HG03280 (cell line): ENCODE data around the gene GABRR2.
"Not testable (repeated sequence)": the region's sequence is repeated elsewhere in the genome, so short reads cannot be mapped to it uniquely, and the experiment has no call there.

Experiments used
- ATAC-seq: cut with Tn5 transposase; IDR thresholded peaks from one replicate; pipeline ENCODE4 v1.9.1; 2021; ENCODE audit warnings: mild to moderate bottlenecking, moderate library complexity; ENCODE audit not compliant: unreplicated experiment

GABRR2 gene

GRCh38 chr6:89264296-89264695 lies 50.8 kb downstream of the GABRR2 start:
- no peak for ATAC-seq

- no peak for ATAC-seq
Measured at GRCh38 chr6:89260832-89261231, 54.3 kb downstream of the GABRR2 start.

- no peak for ATAC-seq
Measured at GRCh38 chr6:89260310-89260709, 54.8 kb downstream of the GABRR2 start.

GRCh38 chr6:89258912-89259311 lies 56.2 kb downstream of the GABRR2 start:
- no peak for ATAC-seq

- ATAC-seq: no peak
Measured at GRCh38 chr6:89257781-89258180, 57.3 kb downstream of the GABRR2 start.

- ATAC-seq: no peak
Measured at GRCh38 chr6:89257346-89257745, 57.8 kb downstream of the GABRR2 start.

- ATAC-seq: no peak
Measured at GRCh38 chr6:89255417-89255816, 59.7 kb downstream of the GABRR2 start.

- no peak for ATAC-seq
Measured at GRCh38 chr6:89254569-89254968, 60.5 kb downstream of the GABRR2 start.

GRCh38 chr6:89252907-89253306 lies 62.2 kb downstream of the GABRR2 start:
- ATAC-seq: no peak

GRCh38 chr6:89251976-89252375 lies 63.1 kb downstream of the GABRR2 start:
- ATAC-seq: no peak

- no peak for ATAC-seq
Measured at GRCh38 chr6:89251170-89251569, 63.9 kb downstream of the GABRR2 start.

GRCh38 chr6:89250239-89250638 lies 64.9 kb downstream of the GABRR2 start:
- ATAC-seq: no peak

- ATAC-seq: peak; percentile 61
Measured at GRCh38 chr6:89244241-89244985, 70.7 kb downstream of the GABRR2 start.

- no peak for ATAC-seq
Measured at GRCh38 chr6:89243331-89243629, 71.8 kb downstream of the GABRR2 start.

GRCh38 chr6:89242574-89243330 lies 72.3 kb downstream of the GABRR2 start:
- ATAC-seq: no peak

GRCh38 chr6:89239338-89239737 lies 75.8 kb downstream of the GABRR2 start:
- ATAC-seq: no peak

- ATAC-seq: no peak
Measured at GRCh38 chr6:89237158-89237557, 77.9 kb downstream of the GABRR2 start.

GRCh38 chr6:89233605-89234004 lies 81.5 kb downstream of the GABRR2 start:
- not testable (repeated sequence) for ATAC-seq

GRCh38 chr6:89222712-89223039 lies 92.4 kb downstream of the GABRR2 start:
- ATAC-seq: no peak

- no peak for ATAC-seq
Measured at GRCh38 chr6:89221971-89222711, 93.0 kb downstream of the GABRR2 start.

GRCh38 chr6:89221129-89221528 lies 94.0 kb downstream of the GABRR2 start:
- ATAC-seq: no peak

GRCh38 chr6:89217299-89217910 lies 97.7 kb downstream of the GABRR2 start, which contains the start of gene GABRR1:
TSS of gene GABRR1 (minus strand) at chr6:89217358. CDS start at chr6:89217322, 36 bp downstream.
- no peak for ATAC-seq
